ENCODE measurements around the gene MCTP1.

DNA sequence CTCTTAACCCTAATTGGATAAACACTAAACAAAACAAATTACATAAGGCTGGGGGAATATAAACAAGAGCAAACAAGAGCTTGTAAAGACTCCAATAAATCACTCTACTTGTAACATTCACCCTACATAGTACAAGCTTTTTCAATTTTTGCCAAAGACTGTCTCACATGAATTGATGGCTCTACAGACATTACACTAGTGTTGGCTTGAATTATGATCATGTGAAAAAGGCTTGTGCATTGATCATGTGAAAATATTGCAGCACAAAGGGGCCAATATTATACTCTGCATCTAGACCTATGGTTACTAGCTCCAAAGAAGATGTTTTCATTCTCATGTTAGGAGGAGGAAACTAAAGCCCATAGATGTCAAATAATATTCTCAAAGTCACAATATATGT, 212.6 kb downstream of the MCTP1 start:
- TF ChIP-seq CTCF (IDR thresholded peaks at IDR 0.05; ENCODE audit: low read depth, low read length, poor library complexity, severe bottlenecking): no peak
- no peak for TF ChIP-seq EZH2phosphoT487 (IDR thresholded peaks at IDR 0.05; ENCODE audit: borderline replicate concordance, low read length)
